Activated naive CD8-positive, alpha-beta T cell treated with anti-CD3 and anti-CD28 coated beads, Interleukin-2, amount 50 U/mL, for 24 hours (primary cell): ENCODE measurements around the gene DAZAP2.
A peak's percentile ranks its signal among the peaks of the same experiment; 100 is the strongest.
"Not testable (repeated sequence)": the region's sequence is repeated elsewhere in the genome, so short reads cannot be mapped to it uniquely, and the experiment has no call there.

Source experiments
- ATAC-seq: fragments of 150-1000 bp; cut with Tn5 transposase; one replicate; pipeline ENCODE4 v1.10.0; 2021
- DNase-seq: peaks from one replicate; pipeline ENCODE4 v3.0.0; 2021
- H3K27ac Mint-ChIP-seq: one replicate; pipeline ENCODE4 v1.8.0; 2021; ENCODE audit warnings: mild to moderate bottlenecking, mixed read lengths
- H3K27me3 Mint-ChIP-seq: one replicate; pipeline ENCODE4 v1.8.0; 2021; ENCODE audit warnings: mixed read lengths
- H3K36me3 Mint-ChIP-seq: one replicate; pipeline ENCODE4 v1.8.0; 2021; ENCODE audit warnings: low read depth, mixed read lengths
- H3K4me1 Mint-ChIP-seq: one replicate; pipeline ENCODE4 v1.8.0; 2021; ENCODE audit warnings: mixed read lengths
- H3K4me3 Mint-ChIP-seq: one replicate; pipeline ENCODE4 v1.8.0; 2021; ENCODE audit warnings: mild to moderate bottlenecking, moderate library complexity, mixed read lengths
- H3K9me3 Mint-ChIP-seq: one replicate; pipeline ENCODE4 v1.8.0; 2021; ENCODE audit warnings: mixed read lengths

Gene DAZAP2

GRCh38 chr12:51225771-51226170 is 12.9 kb upstream of the DAZAP2 start:
- H3K4me3 Mint-ChIP-seq, result no peak overlapping the region
- H3K36me3 Mint-ChIP-seq, result no peaks in the 10 kb centered on the region
- ATAC-seq (no peak), DNase-seq (no peak)
- no peaks in the 10 kb centered on the region for H3K27me3 Mint-ChIP-seq
- no peaks in the 10 kb centered on the region for H3K4me1 Mint-ChIP-seq
- H3K27ac Mint-ChIP-seq, result no peak overlapping the region
- no peaks in the 10 kb centered on the region for H3K9me3 Mint-ChIP-seq

- not testable (repeated sequence) for H3K36me3 Mint-ChIP-seq, H3K27ac Mint-ChIP-seq, H3K4me1 Mint-ChIP-seq, H3K27me3 Mint-ChIP-seq, H3K4me3 Mint-ChIP-seq, H3K9me3 Mint-ChIP-seq, ATAC-seq, DNase-seq
Measured at GRCh38 chr12:51227112-51227511, 11.5 kb upstream of the DAZAP2 start.

- Mint-ChIP-seq H3K9me3 (no peaks in the 10 kb centered on the region), H3K4me3 (no peak overlapping the region), H3K36me3 (no peaks in the 10 kb centered on the region), H3K27me3 (no peaks in the 10 kb centered on the region), H3K27ac (no peak overlapping the region), H3K4me1 (no peaks in the 10 kb centered on the region)
- DNase-seq (no peak), ATAC-seq (no peak)
Measured at GRCh38 chr12:51227962-51228361, 10.7 kb upstream of the DAZAP2 start.

GRCh38 chr12:51229116-51229809 is 9.4 kb upstream of the DAZAP2 start:
- DNase-seq, result no peak
- H3K27ac Mint-ChIP-seq, result no peak overlapping the region
- H3K9me3 Mint-ChIP-seq, result no peaks in the 10 kb centered on the region
- H3K27me3 Mint-ChIP-seq, result no peaks in the 10 kb centered on the region
- ATAC-seq, result no peak
- no peaks in the 10 kb centered on the region for H3K4me1 Mint-ChIP-seq
- no peak overlapping the region for H3K4me3 Mint-ChIP-seq
- no peaks in the 10 kb centered on the region for H3K36me3 Mint-ChIP-seq

GRCh38 chr12:51232642-51233041 is 6.0 kb upstream of the DAZAP2 start:
- Mint-ChIP-seq H3K9me3 (no peaks in the 10 kb centered on the region), H3K4me3 (no peak overlapping the region), H3K36me3 (no peaks in the 10 kb centered on the region), H3K4me1 (no peaks in the 10 kb centered on the region), H3K27ac (no peak overlapping the region), H3K27me3 (no peaks in the 10 kb centered on the region)
- DNase-seq (no peak), ATAC-seq (no peak)

GRCh38 chr12:51234530-51234929 is 4.1 kb upstream of the DAZAP2 start:
- DNase-seq (no peak), ATAC-seq (no peak)
- H3K27ac Mint-ChIP-seq, result no peak overlapping the region
- H3K4me1 Mint-ChIP-seq, result peaks cover 8% of the 10 kb centered on the region
- no peaks in the 10 kb centered on the region for H3K9me3 Mint-ChIP-seq
- H3K27me3 Mint-ChIP-seq, result no peaks in the 10 kb centered on the region
- H3K36me3 Mint-ChIP-seq, result no peaks in the 10 kb centered on the region
- no peak overlapping the region for H3K4me3 Mint-ChIP-seq

DNA sequence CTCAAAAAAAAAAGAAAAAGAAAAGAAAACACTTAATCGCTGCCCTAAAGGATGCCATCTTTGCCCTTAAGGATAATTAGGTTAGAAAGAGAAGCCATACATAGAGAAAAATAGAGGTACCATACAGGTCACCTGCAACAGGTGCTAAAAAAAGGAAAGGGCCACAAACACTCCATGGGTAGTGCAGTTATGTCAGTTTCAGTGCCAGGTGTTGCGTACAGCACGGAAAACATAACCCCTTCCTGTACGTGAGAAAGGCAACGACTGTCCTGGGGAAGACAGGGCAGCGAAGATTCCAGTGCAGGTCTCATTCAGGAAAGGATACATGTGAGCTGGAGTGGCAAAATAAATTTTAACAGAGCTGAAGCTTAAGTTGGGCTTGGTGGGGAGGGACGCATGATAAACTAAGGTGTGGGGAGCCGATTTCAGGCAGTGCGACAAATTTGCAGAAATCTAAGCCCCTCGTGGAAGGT is 553 bp upstream of the DAZAP2 start:
- peaks cover 27% of the 10 kb centered on the region for H3K36me3 Mint-ChIP-seq
- H3K27ac Mint-ChIP-seq, result peak overlapping the region; percentile 99
- no peak for DNase-seq
- ATAC-seq, result no peak
- peaks cover 34% of the 10 kb centered on the region for H3K4me1 Mint-ChIP-seq
- no peaks in the 10 kb centered on the region for H3K27me3 Mint-ChIP-seq
- no peaks in the 10 kb centered on the region for H3K9me3 Mint-ChIP-seq
- H3K4me3 Mint-ChIP-seq, result peak overlapping the region; percentile 96

DNA sequence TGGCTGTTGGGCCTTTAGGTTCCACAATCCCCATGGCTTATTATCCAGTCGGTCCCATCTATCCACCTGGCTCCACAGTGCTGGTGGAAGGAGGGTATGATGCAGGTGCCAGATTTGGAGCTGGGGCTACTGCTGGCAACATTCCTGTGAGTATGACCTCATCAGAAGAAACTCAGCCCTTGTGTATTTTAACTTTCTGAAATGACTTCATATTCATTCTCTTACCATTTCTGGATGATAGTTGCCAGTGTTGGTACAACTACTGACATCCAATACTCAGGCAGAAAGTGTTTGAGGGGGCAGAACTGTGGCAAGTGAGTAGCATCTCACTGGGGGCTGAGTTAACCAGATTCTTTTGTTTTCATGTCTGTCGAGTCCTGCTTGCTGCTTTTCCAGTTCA is 2.3 kb downstream of the DAZAP2 start:
- H3K27ac Mint-ChIP-seq, result peak overlapping the region; percentile 4
- no peaks in the 10 kb centered on the region for H3K27me3 Mint-ChIP-seq
- H3K4me3 Mint-ChIP-seq, result peak overlapping the region; percentile 96
- H3K36me3 Mint-ChIP-seq, result peaks cover 36% of the 10 kb centered on the region
- DNase-seq (no peak), ATAC-seq (no peak)
- H3K9me3 Mint-ChIP-seq, result no peaks in the 10 kb centered on the region
- H3K4me1 Mint-ChIP-seq, result peaks cover 48% of the 10 kb centered on the region

GRCh38 chr12:51242120-51242519 is 3.5 kb downstream of the DAZAP2 start:
- DNase-seq (no peak), ATAC-seq (no peak)
- Mint-ChIP-seq H3K27me3 (no peaks in the 10 kb centered on the region), H3K9me3 (no peaks in the 10 kb centered on the region), H3K4me1 (peaks cover 59% of the 10 kb centered on the region), H3K4me3 (no peak overlapping the region), H3K27ac (peak overlapping the region; percentile 44), H3K36me3 (peaks cover 40% of the 10 kb centered on the region)

DNA sequence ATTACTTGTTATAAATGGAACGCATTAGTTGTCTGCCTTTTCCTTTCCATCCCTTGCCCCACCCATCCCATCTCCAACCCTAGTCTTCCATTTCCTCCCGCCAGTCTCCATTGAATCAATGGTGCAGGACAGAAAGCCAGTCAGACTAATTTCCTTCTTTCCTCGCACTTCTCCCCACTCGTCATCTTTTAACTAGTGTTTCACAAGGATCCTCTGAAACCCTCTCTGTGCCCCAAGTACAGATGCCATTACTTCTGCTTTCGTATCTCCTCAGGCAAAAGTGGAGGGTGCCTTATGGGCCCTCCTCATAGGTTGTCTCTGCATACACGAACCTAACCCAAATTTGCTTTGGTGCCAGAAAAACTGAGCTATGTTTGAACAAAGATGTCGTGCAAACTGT is 4.2 kb downstream of the DAZAP2 start:
- no peak overlapping the region for H3K4me3 Mint-ChIP-seq
- peaks cover 65% of the 10 kb centered on the region for H3K4me1 Mint-ChIP-seq
- ATAC-seq (no peak), DNase-seq (no peak)
- H3K9me3 Mint-ChIP-seq, result no peaks in the 10 kb centered on the region
- no peaks in the 10 kb centered on the region for H3K27me3 Mint-ChIP-seq
- H3K27ac Mint-ChIP-seq, result peak overlapping the region; percentile 9
- peaks cover 40% of the 10 kb centered on the region for H3K36me3 Mint-ChIP-seq

DNA sequence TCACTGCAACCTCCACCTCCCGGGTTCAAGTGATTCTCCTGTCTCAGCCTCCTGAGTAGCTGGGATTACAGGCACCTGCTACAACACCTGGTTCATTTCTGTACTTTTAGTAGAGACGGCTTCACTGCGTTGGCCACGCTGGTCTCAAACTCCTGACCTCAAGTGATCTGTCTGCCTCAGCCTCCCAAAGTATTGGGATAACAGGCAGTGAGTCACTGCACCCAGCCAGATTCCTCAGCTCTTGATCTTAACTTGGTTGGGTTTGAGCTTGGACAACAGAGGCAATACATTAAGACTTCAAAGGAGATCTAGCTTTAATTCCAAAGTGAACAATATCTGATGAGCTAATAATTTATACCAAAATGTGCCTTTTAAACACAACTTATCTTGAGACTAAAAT is 5.6 kb downstream of the DAZAP2 start:
- no peak for DNase-seq
- H3K36me3 Mint-ChIP-seq, result peaks cover 41% of the 10 kb centered on the region
- no peak overlapping the region for H3K4me3 Mint-ChIP-seq
- no peak for ATAC-seq
- H3K27me3 Mint-ChIP-seq, result no peaks in the 10 kb centered on the region
- peaks cover 64% of the 10 kb centered on the region for H3K4me1 Mint-ChIP-seq
- H3K9me3 Mint-ChIP-seq, result no peaks in the 10 kb centered on the region
- H3K27ac Mint-ChIP-seq, result peak overlapping the region; percentile 33

- no peak for DNase-seq
- Mint-ChIP-seq H3K27me3 (no peaks in the 10 kb centered on the region), H3K4me3 (peak overlapping the region; percentile 42)
Measured at GRCh38 chr12:51245476-51246253, 7.0 kb downstream of the DAZAP2 start.

DNA sequence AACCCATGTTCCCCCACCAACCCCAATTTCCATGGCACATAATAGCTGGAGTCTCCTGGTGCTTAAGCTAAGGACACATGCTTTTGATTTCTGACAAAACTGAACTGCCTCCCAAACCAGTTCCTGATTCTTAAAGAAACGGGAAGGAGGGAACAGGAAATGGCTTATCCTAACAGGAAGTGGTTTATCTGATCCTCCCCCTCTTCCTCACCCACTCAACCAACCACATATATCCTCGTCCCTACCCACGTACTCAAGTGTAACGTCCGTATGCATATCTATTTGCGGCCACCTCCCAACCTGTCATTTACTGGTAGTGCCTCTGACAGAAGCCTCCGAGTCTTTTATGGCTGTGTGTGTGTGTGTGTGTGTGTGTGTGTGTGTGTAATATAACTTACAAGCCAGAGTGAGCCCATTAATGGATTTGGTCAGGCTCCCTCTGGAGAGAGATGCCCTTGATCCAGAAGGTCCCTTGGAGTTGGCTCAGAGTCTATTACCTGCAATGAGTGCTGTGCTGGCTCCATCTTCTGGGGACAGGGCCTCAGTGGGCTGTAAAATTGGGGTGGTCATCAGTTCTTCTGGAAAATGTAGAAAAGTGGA is 7.7 kb downstream of the DAZAP2 start:
- Mint-ChIP-seq H3K4me3 (peak overlapping the region; percentile 42), H3K27ac (peak overlapping the region; percentile 90), H3K27me3 (no peaks in the 10 kb centered on the region), H3K9me3 (no peaks in the 10 kb centered on the region), H3K4me1 (peaks cover 45% of the 10 kb centered on the region), H3K36me3 (peaks cover 28% of the 10 kb centered on the region)
- DNase-seq, result no peak
- ATAC-seq, result peak; percentile 42

More at GRCh38 chr12:51245476-51246253, 7.0 kb downstream of the DAZAP2 start:
- Mint-ChIP-seq H3K4me1 (peaks cover 52% of the 10 kb centered on the region), H3K9me3 (no peaks in the 10 kb centered on the region), H3K27ac (peak overlapping the region; percentile 90), H3K36me3 (peaks cover 34% of the 10 kb centered on the region)
- no peak for ATAC-seq

DNA sequence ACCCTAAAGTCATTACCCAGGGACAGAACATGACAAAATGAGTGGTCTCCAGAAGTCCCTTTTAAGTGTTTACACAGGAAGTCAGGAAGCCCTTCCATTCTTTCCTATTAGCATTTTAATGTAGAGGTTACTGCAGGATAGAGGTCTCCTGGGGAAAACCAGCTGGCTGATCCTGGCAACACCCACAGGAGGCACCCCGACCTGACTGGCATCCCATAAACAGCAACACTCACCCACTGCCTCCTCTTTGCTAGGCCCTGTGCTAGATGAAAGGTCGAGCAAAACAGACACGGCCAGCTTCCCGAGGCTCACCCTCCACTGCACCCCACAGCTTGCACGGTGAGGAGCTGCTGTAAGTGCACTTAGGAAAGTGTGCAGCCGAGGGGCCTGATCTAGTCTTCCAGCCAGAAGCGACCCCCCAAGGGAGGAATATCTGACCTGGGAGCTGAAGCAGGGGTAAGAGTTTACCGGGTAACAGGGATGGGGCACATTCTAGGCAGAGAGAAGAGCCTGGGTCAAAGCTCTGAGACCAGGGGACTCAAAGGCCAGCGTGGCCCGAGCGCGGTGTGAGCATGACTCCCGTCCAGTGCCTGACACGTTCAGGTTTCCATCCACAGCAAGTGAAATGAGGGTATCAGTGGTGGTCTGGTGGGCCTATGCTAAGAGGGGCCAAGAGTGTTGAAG is 9.0 kb downstream of the DAZAP2 start:
- no peaks in the 10 kb centered on the region for H3K9me3 Mint-ChIP-seq
- H3K4me3 Mint-ChIP-seq, result no peak overlapping the region
- peaks cover 18% of the 10 kb centered on the region for H3K36me3 Mint-ChIP-seq
- no peaks in the 10 kb centered on the region for H3K27me3 Mint-ChIP-seq
- peaks cover 41% of the 10 kb centered on the region for H3K4me1 Mint-ChIP-seq
- no peak overlapping the region for H3K27ac Mint-ChIP-seq
- DNase-seq, result no peak
- no peak for ATAC-seq
